Measurements from ENCODE around the gene LIMS1.

- TF ChIP-seq CTCF (IDR thresholded peaks at IDR 0.05) (no peak), POLR2A (IDR thresholded peaks at IDR 0.05) (no peak)
Measured at GRCh38 chr2:108587621-108588020, 53.4 kb downstream of the LIMS1 start.
